HEK293 (cell line): ENCODE results near the gene CAPZB.
A peak's percentile ranks its signal among the peaks of the same experiment; 100 is the strongest.

Experiments
- CTCF ChIA-PET: fragments of 350-600 bp; formaldehyde crosslinking; extraction: SDS; loops from one replicate; lab custom pipeline; 2021; ENCODE audit warnings: antibody characterized with exemption; lab: Yijun Ruan, JAX
- POLR2A ChIA-PET: fragments of 300-600 bp; formaldehyde crosslinking; extraction: SDS; loops from one replicate; lab custom pipeline; 2020; ENCODE audit warnings: antibody characterized with exemption, inconsistent platforms; lab: Yijun Ruan, JAX
- H3K27ac ChIP-seq: fragments of 200-500 bp; sonication (Bioruptor generic); 2 replicates; pipeline ENCODE4 v1.5.1; 2014; ENCODE audit warnings: low read depth, low read length, control low read depth, inconsistent platforms; ENCODE audit errors: extremely low read depth
- H3K36me3 ChIP-seq, 2 experiments: fragments of 200-500 bp in 1 of 2; sonication (Bioruptor generic) in 1 of 2; 1 replicate in 1 of 2; 2 replicates in 1 of 2; pipeline ENCODE4 v1.5.1; 2014 to 2017; ENCODE audit warnings: inconsistent platforms in 2 of 2, low read length in 2 of 2; ENCODE audit not compliant: control insufficient read depth in 2 of 2, insufficient read depth in 1 of 2
- H3K4me1 ChIP-seq: fragments of 200-500 bp; sonication (Bioruptor generic); 2 replicates; pipeline ENCODE4 v1.5.1; 2014; ENCODE audit warnings: mild to moderate bottlenecking, low read length, inconsistent platforms; ENCODE audit not compliant: control insufficient read depth, insufficient read depth
- H3K4me3 ChIP-seq: 2 replicates; pipeline ENCODE4 v1.5.1; 2011; ENCODE audit warnings: low read depth, mild to moderate bottlenecking, control low read depth, low read length, moderate library complexity
- H3K9me3 ChIP-seq: fragments of 200-500 bp; sonication (Bioruptor generic); 2 replicates; pipeline ENCODE4 v1.5.1; 2014; ENCODE audit warnings: low read depth, low read length, inconsistent platforms; ENCODE audit not compliant: control insufficient read depth, insufficient read depth
- IKZF3 ChIP-seq: fragments of 450-650 bp; IDR thresholded peaks from 2 replicates; pipeline ENCODE4 v1.5.0; 2018; ENCODE audit warnings: missing biosample characterization, mild to moderate bottlenecking, missing genetic modification characterization, moderate library complexity
- KLF10 ChIP-seq: fragments of 450-650 bp; IDR thresholded peaks from 2 replicates; pipeline ENCODE4 v1.5.1; 2018; ENCODE audit warnings: missing biosample characterization, mild to moderate bottlenecking, missing genetic modification characterization
- RBAK ChIP-seq: fragments of 450-650 bp; formaldehyde crosslinking; IDR thresholded peaks from 2 replicates; pipeline ENCODE4 v1.5.1; 2016; ENCODE audit warnings: missing biosample characterization, missing genetic modification characterization
- SCRT1 ChIP-seq: fragments of 450-650 bp; formaldehyde crosslinking; IDR thresholded peaks from 2 replicates; pipeline ENCODE4 v1.5.1; 2016; ENCODE audit warnings: missing biosample characterization, missing genetic modification characterization, borderline replicate concordance
- ZBTB17 ChIP-seq: fragments of 450-650 bp; formaldehyde crosslinking; IDR thresholded peaks from 2 replicates; pipeline ENCODE4 v1.5.1; 2016; ENCODE audit warnings: missing biosample characterization, missing genetic modification characterization
- ZEB2 ChIP-seq: fragments of 450-650 bp; formaldehyde crosslinking; IDR thresholded peaks from 2 replicates; pipeline ENCODE4 v1.5.1; 2016; ENCODE audit warnings: missing biosample characterization, missing genetic modification characterization
- ZFP69B ChIP-seq: fragments of 450-650 bp; formaldehyde crosslinking; IDR thresholded peaks from 2 replicates; pipeline ENCODE4 v1.5.1; 2016; ENCODE audit warnings: missing biosample characterization, missing genetic modification characterization
- ZNF324 ChIP-seq: fragments of 450-650 bp; formaldehyde crosslinking; IDR thresholded peaks from 2 replicates; pipeline ENCODE4 v1.5.1; 2016; ENCODE audit warnings: missing biosample characterization, missing genetic modification characterization
- ZNF354C ChIP-seq: fragments of 450-650 bp; formaldehyde crosslinking; IDR thresholded peaks from 2 replicates; pipeline ENCODE4 v1.5.1; 2016; ENCODE audit warnings: missing biosample characterization, missing genetic modification characterization, low read depth, borderline replicate concordance
- ZNF426 ChIP-seq: fragments of 450-650 bp; formaldehyde crosslinking; IDR thresholded peaks from 2 replicates; pipeline ENCODE4 v1.5.1; 2017; ENCODE audit warnings: missing biosample characterization, missing genetic modification characterization, mild to moderate bottlenecking, inconsistent platforms, moderate library complexity
- ZSCAN30 ChIP-seq: fragments of 450-650 bp; IDR thresholded peaks from 2 replicates; pipeline ENCODE4 v1.5.1; 2018; ENCODE audit warnings: missing biosample characterization, mild to moderate bottlenecking, missing genetic modification characterization, moderate library complexity
- TF ChIP-seq, protein P1 (sequence below): fragments of 450-650 bp; formaldehyde crosslinking; IDR thresholded peaks from 2 replicates; pipeline ENCODE4 v1.5.1; 2016; ENCODE audit warnings: missing biosample characterization, missing genetic modification characterization
- TF ChIP-seq, protein P2 (sequence below): fragments of 450-650 bp; formaldehyde crosslinking; IDR thresholded peaks from 2 replicates; pipeline ENCODE4 v1.5.1; 2017; ENCODE audit warnings: missing biosample characterization, missing genetic modification characterization
- TF ChIP-seq, protein P3 (sequence below): fragments of 450-650 bp; formaldehyde crosslinking; IDR thresholded peaks from 2 replicates; pipeline ENCODE4 v1.5.1; 2017; ENCODE audit warnings: missing biosample characterization, missing genetic modification characterization
- TF ChIP-seq, protein P4 (sequence below): fragments of 450-650 bp; formaldehyde crosslinking; IDR thresholded peaks from 2 replicates; pipeline ENCODE4 v1.5.1; 2016; ENCODE audit warnings: missing biosample characterization, missing genetic modification characterization

CAPZB gene

DNA sequence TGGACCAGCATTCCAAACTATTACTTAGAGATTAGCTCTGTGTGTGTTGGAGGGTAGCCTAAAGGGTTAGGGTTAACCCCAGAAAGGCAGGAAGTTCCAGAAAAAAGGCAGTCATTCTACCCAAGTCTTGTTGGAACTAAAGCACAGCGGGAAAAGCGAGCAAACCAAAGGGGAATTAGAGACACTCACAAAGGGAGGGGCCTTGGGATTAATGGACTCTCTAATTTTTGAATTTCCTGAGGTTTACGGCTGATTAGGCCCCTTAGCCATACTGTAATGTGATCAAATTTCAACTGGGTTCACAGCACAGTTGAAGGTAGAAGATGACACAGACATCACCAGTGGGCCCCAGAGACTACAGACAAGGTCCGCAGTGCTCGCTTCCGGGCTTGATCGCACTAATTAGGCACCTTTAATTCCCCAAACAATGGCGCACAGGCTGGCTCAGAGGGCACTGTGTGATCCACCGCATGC is 28.3 kb downstream of the CAPZB start:
- Histone ChIP-seq H3K27ac (no peak overlapping the region), H3K36me3 (no peaks in the 10 kb centered on the region), H3K4me3 (no peak overlapping the region), H3K9me3 (no peaks in the 10 kb centered on the region), H3K4me1 (peaks cover 9% of the 10 kb centered on the region; the same call in 1 of the 2 replicates)
- ChIA-PET POLR2A (interaction anchor here (0.8 kb wide), 1 partner anchor 12 kb away, joined by 3 read pairs; no protein-coding TSS in a partner anchor), CTCF (interaction anchor here (1.9 kb wide), 1 partner anchor 11 kb away, joined by 6 read pairs; no protein-coding TSS in a partner anchor)
- TF ChIP-seq ZFP69B (tag by site-specific recombination) (peak; percentile 83), KLF10 (tag by site-specific recombination) (no peak), ZEB2 (tag by site-specific recombination) (no peak), SCRT1 (tag by site-specific recombination) (no peak), RBAK (tag by site-specific recombination) (no peak), ZBTB17 (tag by site-specific recombination) (peak; percentile 73), IKZF3 (tag by site-specific recombination) (0 out of 2 replicates have a peak, but pooled peaks have one; percentile 28)
- TF ChIP-seq, protein P1, sequence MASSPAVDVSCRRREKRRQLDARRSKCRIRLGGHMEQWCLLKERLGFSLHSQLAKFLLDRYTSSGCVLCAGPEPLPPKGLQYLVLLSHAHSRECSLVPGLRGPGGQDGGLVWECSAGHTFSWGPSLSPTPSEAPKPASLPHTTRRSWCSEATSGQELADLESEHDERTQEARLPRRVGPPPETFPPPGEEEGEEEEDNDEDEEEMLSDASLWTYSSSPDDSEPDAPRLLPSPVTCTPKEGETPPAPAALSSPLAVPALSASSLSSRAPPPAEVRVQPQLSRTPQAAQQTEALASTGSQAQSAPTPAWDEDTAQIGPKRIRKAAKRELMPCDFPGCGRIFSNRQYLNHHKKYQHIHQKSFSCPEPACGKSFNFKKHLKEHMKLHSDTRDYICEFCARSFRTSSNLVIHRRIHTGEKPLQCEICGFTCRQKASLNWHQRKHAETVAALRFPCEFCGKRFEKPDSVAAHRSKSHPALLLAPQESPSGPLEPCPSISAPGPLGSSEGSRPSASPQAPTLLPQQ: peak; percentile 87
- TF ChIP-seq, protein P2, sequence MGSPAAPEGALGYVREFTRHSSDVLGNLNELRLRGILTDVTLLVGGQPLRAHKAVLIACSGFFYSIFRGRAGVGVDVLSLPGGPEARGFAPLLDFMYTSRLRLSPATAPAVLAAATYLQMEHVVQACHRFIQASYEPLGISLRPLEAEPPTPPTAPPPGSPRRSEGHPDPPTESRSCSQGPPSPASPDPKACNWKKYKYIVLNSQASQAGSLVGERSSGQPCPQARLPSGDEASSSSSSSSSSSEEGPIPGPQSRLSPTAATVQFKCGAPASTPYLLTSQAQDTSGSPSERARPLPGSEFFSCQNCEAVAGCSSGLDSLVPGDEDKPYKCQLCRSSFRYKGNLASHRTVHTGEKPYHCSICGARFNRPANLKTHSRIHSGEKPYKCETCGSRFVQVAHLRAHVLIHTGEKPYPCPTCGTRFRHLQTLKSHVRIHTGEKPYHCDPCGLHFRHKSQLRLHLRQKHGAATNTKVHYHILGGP (tag by site-specific recombination): no peak

DNA sequence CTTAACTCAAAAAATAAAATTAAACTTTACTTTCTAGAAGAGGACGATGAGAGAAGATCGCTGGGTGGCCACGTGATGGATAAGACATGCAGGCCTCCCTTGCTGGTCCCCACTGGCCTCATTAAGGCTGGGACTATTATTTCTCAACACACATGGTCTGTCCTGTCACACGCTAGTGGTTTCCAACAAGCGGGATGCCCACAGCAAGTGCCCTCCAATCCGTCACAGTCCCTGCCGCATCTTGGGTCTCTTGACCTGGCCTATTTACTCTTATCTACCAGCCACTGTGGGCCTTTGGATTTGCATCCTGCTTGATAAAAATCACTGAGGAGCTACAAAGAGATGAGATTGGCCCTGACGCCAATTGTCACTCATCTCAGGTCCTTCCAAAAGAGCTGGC is 30.0 kb downstream of the CAPZB start:
- Histone ChIP-seq H3K4me3 (no peak overlapping the region), H3K9me3 (no peaks in the 10 kb centered on the region), H3K4me1 (peaks cover 16% of the 10 kb centered on the region), H3K27ac (no peak overlapping the region), H3K36me3 (no peaks in the 10 kb centered on the region)
- TF ChIP-seq ZSCAN30 (tag by site-specific recombination) (no peak), ZNF354C (tag by site-specific recombination) (no peak), ZNF324 (tag by site-specific recombination) (no peak), ZNF426 (tag by site-specific recombination) (no peak)
- TF ChIP-seq, protein P3, sequence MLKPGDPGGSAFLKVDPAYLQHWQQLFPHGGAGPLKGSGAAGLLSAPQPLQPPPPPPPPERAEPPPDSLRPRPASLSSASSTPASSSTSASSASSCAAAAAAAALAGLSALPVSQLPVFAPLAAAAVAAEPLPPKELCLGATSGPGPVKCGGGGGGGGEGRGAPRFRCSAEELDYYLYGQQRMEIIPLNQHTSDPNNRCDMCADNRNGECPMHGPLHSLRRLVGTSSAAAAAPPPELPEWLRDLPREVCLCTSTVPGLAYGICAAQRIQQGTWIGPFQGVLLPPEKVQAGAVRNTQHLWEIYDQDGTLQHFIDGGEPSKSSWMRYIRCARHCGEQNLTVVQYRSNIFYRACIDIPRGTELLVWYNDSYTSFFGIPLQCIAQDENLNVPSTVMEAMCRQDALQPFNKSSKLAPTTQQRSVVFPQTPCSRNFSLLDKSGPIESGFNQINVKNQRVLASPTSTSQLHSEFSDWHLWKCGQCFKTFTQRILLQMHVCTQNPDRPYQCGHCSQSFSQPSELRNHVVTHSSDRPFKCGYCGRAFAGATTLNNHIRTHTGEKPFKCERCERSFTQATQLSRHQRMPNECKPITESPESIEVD: no peak
- TF ChIP-seq, protein P4, sequence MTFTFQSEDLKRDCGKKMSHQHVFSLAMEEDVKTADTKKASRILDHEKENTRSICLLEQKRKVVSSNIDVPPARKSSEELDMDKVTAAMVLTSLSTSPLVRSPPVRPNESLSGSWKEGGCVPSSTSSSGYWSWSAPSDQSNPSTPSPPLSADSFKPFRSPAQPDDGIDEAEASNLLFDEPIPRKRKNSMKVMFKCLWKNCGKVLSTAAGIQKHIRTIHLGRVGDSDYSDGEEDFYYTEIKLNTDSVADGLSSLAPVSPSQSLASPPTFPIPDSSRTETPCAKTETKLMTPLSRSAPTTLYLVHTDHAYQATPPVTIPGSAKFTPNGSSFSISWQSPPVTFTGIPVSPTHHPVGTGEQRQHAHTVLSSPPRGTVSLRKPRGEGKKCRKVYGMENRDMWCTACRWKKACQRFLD: no peak
- POLR2A ChIA-PET: no interaction called here
- CTCF ChIA-PET: interaction anchor here (0.6 kb wide), 1 partner anchor 200 kb away, joined by 3 read pairs; no protein-coding TSS in a partner anchor
